HepG2 (cell line): ENCODE measurements around the gene MARF1. TPM values are rescaled to one million over a fixed set of nuclear protein-coding genes. Genes with fewer than 3 reads are reported as not detected.

Source experiments
- CEBPG ChIP-seq: IDR thresholded peaks from 2 replicates; pipeline ENCODE4 v1.6.1; 2016
- CHD4 ChIP-seq: fragments of 200-600 bp; sonication (generic); IDR thresholded peaks from 2 replicates; pipeline ENCODE4 v1.7.0; 2017; ENCODE audit warnings: mild to moderate bottlenecking, low read length, borderline replicate concordance
- FOXK2 ChIP-seq: fragments of 450-650 bp; IDR thresholded peaks from 2 replicates; pipeline ENCODE4 v1.6.1; 2016
- FOXP1 ChIP-seq, 2 experiments: fragments of 450-650 bp in 1 of 2; IDR thresholded peaks; 2 replicates each; pipeline ENCODE4 v1.6.1; 2017 to 2018; ENCODE audit warnings: antibody characterized with exemption in 1 of 2
- HDAC2 ChIP-seq: sonication (generic); formaldehyde crosslinking; IDR thresholded peaks from 2 replicates; pipeline ENCODE4 v1.4.0; 2020; ENCODE audit warnings: missing genetic modification reagents
- NFKB2 ChIP-seq: sonication (generic); formaldehyde crosslinking; IDR thresholded peaks from 2 replicates; pipeline ENCODE4 v1.4.0; 2020; ENCODE audit warnings: missing genetic modification reagents, borderline replicate concordance
- SMC3 ChIP-seq: IDR thresholded peaks from 2 replicates; pipeline ENCODE4 v1.6.1; 2011; ENCODE audit warnings: low read length, improper control_type of control experiment
- TEAD3 ChIP-seq: optimal IDR thresholded peaks from 2 replicates; pipeline ENCODE3; 2016; ENCODE audit warnings: borderline replicate concordance
- ZNF280D ChIP-seq: sonication (generic); formaldehyde crosslinking; IDR thresholded peaks from 2 replicates; pipeline ENCODE4 v1.5.1; 2020; ENCODE audit warnings: mild to moderate bottlenecking, missing genetic modification reagents
- ZNF335 ChIP-seq: sonication (generic); formaldehyde crosslinking; IDR thresholded peaks from 2 replicates; pipeline ENCODE4 v1.4.0; 2020; ENCODE audit warnings: missing genetic modification reagents
- ZNF337 ChIP-seq: sonication (generic); formaldehyde crosslinking; IDR thresholded peaks from 2 replicates; pipeline ENCODE4 v1.5.1; 2020; ENCODE audit warnings: missing genetic modification reagents, low read depth, mild to moderate bottlenecking, borderline replicate concordance
- ZNF567 ChIP-seq: sonication (generic); formaldehyde crosslinking; IDR thresholded peaks from 2 replicates; pipeline ENCODE4 v1.8.1; 2023; ENCODE audit warnings: mild to moderate bottlenecking, missing genetic modification reagents, borderline replicate concordance
- ZNF569 ChIP-seq: sonication (generic); formaldehyde crosslinking; IDR thresholded peaks from 2 replicates; pipeline ENCODE4 v1.5.0; 2020; ENCODE audit warnings: mild to moderate bottlenecking, missing genetic modification reagents, moderate library complexity, borderline replicate concordance
- ZNF687 ChIP-seq: sonication (generic); formaldehyde crosslinking; IDR thresholded peaks from 2 replicates; pipeline ENCODE4 v1.5.1; 2020; ENCODE audit warnings: mild to moderate bottlenecking, missing genetic modification reagents, moderate library complexity
- ZSCAN29 ChIP-seq: sonication (generic); formaldehyde crosslinking; conservative IDR thresholded peaks from 2 replicates; pipeline ENCODE4 v1.4.0; 2020; ENCODE audit warnings: mild to moderate bottlenecking, missing genetic modification reagents
- polyA plus RNA-seq, 8 experiments: library from polyadenylated mRNA; depleted of rRNA in 3 of 8; stranded (reverse) in 7 of 8; unstranded in 1 of 8; fragments of >200 nt; fragmentation: Illumina TruSeq in 4 of 8; extraction: Trizol in 4 of 8; gene quantifications; 2 replicates each; pipeline versions ENCODE4 v1.2.1 to v1.2.3, GENCODE V29; 2011 to 2016; ENCODE audit warnings: low read depth in 4 of 8, missing spikeins in 1 of 8, mixed read lengths in 1 of 8; ENCODE audit not compliant: insufficient read depth in 1 of 8
- total RNA-seq, 5 experiments: library from RNA; depleted of rRNA; stranded (reverse); fragments of >200 nt; fragmentation: Illumina TruSeq; extraction: Trizol; gene quantifications; 2 replicates each; pipeline ENCODE4 v1.2.3, GENCODE V29; 2016; ENCODE audit warnings: low read depth in 1 of 5
- TF ChIP-seq, protein P1 (sequence below): sonication (generic); formaldehyde crosslinking; IDR thresholded peaks from 2 replicates; pipeline ENCODE4 v1.5.1; 2020; ENCODE audit warnings: missing genetic modification reagents, mild to moderate bottlenecking, borderline replicate concordance
- TF ChIP-seq, protein P2 (sequence below): sonication (generic); formaldehyde crosslinking; IDR thresholded peaks from 2 replicates; pipeline ENCODE4 v1.4.0; 2020; ENCODE audit warnings: missing genetic modification reagents

MARF1 gene
- total and polyA plus RNA-seq, 2 of the 13 experiments (the other 11 are each of a cell fraction or from before 2014, with no cell fraction given) = 8.7 to 20.7 TPM

DNA sequence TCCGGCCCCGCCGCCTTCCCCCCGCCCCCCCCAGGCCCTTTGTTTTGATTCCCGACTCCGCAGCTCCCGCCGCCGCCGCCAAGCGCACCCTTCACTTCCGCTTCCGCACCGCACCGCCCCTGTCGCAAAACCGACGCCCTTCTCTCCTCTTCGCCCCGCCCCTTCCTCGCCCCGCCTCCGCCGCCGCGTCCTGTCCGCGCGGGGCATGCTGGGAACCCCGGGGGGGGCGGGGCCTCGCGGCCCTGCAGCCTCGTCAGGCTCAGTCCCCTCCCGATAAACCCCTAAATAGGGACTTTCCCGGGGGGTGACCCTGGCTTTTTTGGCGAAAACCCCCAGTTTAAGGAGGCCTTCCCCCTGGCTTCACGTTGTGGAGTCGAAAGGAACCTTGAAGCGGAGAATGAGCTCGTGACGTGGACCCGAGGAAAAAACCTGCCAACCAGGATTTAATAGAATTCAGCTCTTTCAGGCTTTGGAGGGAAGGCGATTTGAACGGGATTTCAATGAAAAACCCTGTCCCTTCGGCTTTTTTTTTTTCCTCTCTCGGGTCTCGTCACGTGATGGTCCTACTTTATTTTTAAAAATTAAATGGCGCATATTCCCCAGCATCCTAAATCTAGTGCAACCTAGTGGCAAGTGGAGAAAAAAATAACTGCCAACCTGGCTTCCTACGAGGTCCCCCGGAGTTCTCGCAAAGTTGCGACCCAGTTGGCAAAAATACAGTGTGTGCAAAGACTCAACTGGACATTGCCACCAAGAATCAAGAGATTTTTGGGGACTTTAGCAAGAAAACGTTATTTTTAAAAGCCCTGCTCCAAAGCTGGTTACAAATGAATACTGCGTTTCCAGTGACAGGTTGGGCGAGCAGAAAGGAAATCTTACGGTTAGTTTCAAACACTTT is at the start of gene MARF1 (continued):
- TF ChIP-seq, protein P1, sequence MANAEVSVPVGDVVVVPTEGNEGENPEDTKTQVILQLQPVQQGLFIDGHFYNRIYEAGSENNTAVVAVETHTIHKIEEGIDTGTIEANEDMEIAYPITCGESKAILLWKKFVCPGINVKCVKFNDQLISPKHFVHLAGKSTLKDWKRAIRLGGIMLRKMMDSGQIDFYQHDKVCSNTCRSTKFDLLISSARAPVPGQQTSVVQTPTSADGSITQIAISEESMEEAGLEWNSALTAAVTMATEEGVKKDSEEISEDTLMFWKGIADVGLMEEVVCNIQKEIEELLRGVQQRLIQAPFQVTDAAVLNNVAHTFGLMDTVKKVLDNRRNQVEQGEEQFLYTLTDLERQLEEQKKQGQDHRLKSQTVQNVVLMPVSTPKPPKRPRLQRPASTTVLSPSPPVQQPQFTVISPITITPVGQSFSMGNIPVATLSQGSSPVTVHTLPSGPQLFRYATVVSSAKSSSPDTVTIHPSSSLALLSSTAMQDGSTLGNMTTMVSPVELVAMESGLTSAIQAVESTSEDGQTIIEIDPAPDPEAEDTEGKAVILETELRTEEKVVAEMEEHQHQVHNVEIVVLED = peak; percentile 76; the same call in 1 of the 2 replicates
- TF ChIP-seq SMC3 (0 out of 2 replicates have a peak, but pooled peaks have one; percentile 23), NFKB2 (CRISPR knock-in tag) (peak; percentile 70; the same call in 1 of the 2 replicates), CEBPG (peak; percentile 31; the same call in 1 of the 2 replicates), ZNF569 (CRISPR knock-in tag) (peak; percentile 54; the same call in 1 of the 2 replicates), TEAD3 (CRISPR knock-in tag) (no peak), ZSCAN29 (CRISPR knock-in tag) (peak; percentile 28; the same call in 1 of the 2 replicates), HDAC2 (no peak; the same call in 1 of the 2 replicates), ZNF687 (peak; percentile 92), ZNF337 (CRISPR knock-in tag) (no peak), ZNF335 (0 out of 2 replicates have a peak, but pooled peaks have one; percentile 13), CHD4 (peak; percentile 93; the same call in 1 of the 2 replicates), ZNF567 (no peak), FOXK2 (peak; percentile 1; the same call in 1 of the 2 replicates), FOXP1 (IDR thresholded peaks at IDR 0.05) (no peak), FOXP1 (CRISPR knock-in tag; IDR thresholded peaks at IDR 0.05) (peak; percentile 1; the same call in 1 of the 2 replicates), ZNF280D (CRISPR knock-in tag) (0 out of 2 replicates have a peak, but pooled peaks have one; percentile 22)
- TF ChIP-seq, protein P2, sequence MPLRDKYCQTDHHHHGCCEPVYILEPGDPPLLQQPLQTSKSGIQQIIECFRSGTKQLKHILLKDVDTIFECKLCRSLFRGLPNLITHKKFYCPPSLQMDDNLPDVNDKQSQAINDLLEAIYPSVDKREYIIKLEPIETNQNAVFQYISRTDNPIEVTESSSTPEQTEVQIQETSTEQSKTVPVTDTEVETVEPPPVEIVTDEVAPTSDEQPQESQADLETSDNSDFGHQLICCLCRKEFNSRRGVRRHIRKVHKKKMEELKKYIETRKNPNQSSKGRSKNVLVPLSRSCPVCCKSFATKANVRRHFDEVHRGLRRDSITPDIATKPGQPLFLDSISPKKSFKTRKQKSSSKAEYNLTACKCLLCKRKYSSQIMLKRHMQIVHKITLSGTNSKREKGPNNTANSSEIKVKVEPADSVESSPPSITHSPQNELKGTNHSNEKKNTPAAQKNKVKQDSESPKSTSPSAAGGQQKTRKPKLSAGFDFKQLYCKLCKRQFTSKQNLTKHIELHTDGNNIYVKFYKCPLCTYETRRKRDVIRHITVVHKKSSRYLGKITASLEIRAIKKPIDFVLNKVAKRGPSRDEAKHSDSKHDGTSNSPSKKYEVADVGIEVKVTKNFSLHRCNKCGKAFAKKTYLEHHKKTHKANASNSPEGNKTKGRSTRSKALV (CRISPR knock-in tag) = no peak; the same call in none of the 2 replicates
